GM18511 (cell line): ENCODE measurements around the gene NTRK3.

ENCODE experiments used
- ATAC-seq: cut with Tn5 transposase; IDR thresholded peaks from one replicate; pipeline ENCODE4 v1.9.1; 2021; ENCODE audit warnings: mild to moderate bottlenecking, moderate library complexity; ENCODE audit not compliant: unreplicated experiment

Gene NTRK3

DNA sequence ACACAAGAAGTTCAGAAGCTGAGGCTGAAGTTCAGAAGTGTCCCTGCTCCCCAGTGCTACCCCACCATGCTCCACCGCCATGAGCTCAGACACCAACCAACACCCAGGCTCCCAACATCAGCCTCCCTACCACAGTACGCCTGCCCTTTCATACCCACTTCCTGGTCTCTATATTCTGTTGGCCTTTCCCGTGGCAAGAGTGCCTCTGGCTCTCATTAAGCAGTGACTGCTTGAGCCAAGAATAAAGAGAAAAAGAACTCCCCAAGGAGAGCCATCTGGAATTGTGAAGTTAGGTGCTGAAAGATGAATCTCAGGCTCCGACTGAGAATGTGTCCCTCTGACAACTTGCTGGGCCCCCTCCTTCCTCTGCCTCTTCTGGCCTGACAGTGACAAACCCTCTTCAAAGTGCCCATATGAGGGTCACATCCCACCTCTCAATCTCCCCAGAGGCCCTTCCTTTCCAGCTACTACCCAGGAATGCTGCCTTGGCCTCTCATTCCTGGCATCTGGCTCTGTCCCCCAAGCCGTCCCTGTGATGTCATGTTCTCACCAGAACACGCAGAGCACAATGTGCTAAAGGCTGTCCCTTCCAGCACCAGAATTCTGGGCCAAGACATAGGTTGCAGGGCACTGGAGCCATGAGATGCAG is 306.8 kb downstream of the NTRK3 start:
- ATAC-seq, result no peak

DNA sequence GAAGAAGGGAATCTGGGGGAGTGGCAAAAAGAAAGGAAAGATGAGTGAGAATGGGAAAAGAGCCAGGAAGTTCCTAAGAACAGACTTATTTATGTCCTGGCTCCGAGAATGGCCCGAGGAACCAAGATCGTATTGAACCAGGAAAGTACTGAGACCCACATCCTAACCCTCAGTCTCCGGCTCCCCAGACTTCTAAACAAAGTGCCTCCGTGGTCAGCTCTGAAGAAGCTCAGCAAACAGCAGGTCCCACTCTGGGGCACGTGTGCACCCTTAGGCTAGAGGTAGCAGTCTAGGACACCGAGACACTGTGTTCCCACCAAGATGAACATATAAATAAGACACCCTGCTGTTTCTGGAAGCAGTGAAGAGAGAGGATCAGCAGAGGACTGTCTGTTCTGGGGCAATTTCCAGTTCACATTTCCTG is 307.4 kb downstream of the NTRK3 start:
- no peak for ATAC-seq

DNA sequence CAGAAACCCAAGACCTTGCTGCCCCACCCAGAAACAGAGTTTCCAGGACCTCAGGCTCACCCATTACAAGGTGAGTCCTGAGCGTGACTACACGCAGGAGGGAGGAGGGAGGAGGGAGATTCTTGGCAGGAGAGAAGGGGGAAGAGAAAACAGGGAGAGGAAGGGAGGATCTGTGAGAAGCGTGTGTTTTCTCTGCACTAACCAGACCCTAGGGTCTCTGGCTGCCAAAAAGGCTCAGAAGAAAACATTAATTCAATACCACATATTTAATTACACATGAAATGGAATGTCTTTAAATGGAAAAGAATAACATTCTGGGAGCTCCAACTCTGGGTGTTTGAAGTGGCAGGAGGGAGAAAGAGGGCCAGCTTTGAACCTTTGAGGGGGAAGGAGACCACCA is 309.0 kb downstream of the NTRK3 start:
- no peak for ATAC-seq

GRCh38 chr15:87945246-87945645 is 311.3 kb downstream of the NTRK3 start:
- ATAC-seq, result no peak

- no peak for ATAC-seq
These were observed 311.8 kb downstream of the NTRK3 start for GRCh38 chr15:87944691-87945090.

DNA sequence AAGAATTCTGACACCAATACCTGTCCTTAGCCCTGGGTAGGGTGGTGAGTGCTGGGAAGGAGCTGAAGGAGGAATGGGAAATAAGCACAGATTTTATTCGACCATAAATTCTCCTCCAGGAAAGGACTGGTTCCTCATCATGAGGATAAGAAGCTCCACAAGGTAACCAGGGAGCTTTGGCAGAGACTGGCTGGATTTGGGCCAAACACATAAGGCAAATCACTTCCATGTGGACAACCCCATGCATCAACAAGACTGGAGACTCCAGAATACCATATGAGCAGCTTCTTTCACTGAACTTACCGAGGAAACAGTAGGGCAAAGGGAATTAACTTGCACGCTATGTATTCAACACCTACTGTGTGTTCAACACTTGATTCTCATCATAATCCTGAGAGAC is 312.5 kb downstream of the NTRK3 start:
- ATAC-seq, result no peak

GRCh38 chr15:87943626-87944025 is 312.9 kb downstream of the NTRK3 start:
- no peak for ATAC-seq

- ATAC-seq, result no peak
These were observed 314.2 kb downstream of the NTRK3 start for GRCh38 chr15:87942316-87942715.

GRCh38 chr15:87941606-87942005 is 314.9 kb downstream of the NTRK3 start:
- no peak for ATAC-seq

DNA sequence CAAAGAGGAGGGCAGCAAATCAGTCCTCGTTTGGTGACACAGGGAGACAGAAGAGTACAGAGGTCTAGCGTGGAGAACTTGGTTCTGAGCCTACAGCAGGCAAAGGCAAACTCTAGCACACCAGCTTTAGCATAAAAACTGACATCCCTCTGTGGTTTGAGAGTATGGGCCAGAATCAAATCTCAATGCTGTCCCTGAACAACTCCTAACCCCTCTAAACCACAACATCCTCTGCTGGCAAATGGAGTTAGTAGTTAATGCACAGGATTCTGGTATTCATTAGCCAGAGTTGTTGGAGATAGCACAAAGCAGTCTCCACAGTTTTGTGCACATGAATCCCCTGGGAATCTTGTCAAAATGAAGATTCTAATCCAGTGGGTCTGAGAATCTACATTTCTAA is 315.8 kb downstream of the NTRK3 start:
- no peak for ATAC-seq

DNA sequence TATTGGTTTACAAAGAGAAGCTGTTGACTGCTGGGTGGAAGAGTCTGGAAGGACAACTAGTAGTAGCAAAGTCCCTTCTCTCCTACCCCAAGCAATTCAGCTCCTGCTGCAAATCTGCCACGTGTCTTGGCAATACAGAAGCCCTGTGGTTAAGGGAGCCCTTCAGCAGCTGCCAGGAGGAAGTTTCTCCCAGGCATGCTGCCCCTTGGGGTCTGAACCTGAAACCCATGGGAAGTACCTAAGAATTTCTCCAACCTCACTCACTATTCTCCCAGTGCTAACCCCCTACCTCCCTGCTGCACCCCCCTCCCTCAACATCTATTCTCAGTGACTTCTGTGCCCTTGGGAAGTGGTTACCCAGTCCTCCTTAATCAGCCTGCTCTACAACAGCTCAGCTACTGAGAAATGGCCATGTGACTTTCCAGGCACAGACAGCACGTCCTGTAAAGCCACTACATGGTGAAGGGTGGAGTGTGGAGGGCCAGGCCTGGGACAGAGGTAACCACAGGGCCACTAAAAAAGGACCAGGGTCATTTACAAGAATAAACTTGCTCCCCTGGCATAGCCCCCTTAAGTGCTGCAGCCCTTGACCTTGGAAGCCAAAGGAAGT is 316.6 kb downstream of the NTRK3 start:
- no peak for ATAC-seq

DNA sequence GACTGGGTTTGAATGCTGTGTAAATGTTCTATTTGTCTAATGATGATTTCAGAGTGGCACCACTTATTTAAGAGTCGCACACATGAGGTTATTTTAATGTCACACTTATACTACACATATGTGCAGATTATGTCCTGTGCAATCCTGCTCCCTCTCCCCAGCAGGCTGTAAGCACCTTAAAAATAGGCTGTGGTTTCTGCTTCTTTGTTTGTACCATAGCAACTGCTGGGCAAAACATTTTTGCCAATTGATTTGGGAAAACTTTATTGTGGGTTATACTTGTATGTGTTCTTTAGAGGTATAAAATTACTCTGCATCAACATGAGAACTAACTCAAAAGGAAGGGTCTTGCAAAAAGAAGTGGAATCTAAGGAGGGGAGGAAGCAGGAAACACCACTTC is 318.5 kb downstream of the NTRK3 start:
- ATAC-seq, result no peak

- ATAC-seq, result no peak
These were observed 321.0 kb downstream of the NTRK3 start for GRCh38 chr15:87935583-87935982.

DNA sequence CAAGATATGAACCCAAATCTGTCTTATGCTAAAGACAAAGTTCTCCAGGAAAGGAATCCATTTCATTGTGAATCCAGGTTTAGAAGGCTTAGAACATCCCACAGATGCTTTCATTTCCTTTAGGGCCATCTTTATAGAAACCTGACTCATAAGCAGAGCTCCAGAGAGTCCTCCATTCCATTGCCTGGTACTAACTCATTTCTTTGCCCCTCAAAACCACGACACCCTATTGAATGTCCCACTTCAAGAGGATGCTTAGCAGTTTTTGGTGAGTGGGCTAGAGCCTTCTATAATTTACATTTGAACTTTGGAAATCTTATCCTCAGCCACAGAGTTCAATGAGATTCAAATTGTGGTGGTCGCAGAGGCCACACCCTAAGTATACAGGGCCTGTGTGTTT is 325.0 kb downstream of the NTRK3 start:
- no peak for ATAC-seq

GRCh38 chr15:87930457-87930856 is 326.1 kb downstream of the NTRK3 start:
- ATAC-seq, result no peak

DNA sequence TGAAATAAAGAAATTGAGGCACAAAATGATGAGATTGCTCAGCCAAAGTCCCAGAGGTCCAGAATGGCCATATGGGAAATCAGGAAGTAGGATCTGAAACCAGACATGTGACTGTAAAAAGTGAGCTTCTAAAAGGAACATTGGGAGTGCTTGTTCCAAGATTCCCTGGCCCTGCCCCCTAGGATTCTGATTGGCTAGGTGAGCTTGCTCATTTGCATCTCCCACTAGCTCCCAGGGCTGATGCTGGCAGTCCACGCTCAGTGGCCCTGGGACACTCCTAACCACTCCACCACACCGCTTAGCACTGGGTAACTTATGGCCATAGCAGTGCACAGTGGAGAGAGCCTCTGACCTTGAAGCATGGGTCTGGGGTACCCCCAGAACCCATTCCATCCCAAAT is 326.7 kb downstream of the NTRK3 start:
- no peak for ATAC-seq

GRCh38 chr15:87924433-87924832 is 332.1 kb downstream of the NTRK3 start:
- ATAC-seq, result no peak

GRCh38 chr15:87919064-87919463 is 337.5 kb downstream of the NTRK3 start:
- ATAC-seq, result no peak

DNA sequence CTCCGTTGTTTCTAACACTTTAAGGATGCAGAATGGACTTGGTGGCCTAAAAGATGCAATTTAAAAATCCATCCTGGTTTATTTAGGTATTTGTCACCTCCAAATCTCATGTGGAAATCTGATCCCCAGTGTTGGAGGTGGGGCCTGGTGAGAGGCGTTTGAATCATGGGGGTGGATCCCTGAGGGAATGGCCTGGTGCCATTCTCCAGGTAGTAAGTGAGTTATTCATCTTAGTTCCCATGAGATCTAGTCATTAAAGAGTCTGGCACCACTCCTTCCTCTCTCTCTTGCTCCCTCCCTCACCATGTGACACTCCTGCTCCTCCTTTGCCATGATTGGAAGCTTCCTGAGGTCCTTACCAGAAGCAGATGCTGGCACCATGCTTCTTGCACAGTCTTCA is 339.1 kb downstream of the NTRK3 start:
- ATAC-seq, result no peak

DNA sequence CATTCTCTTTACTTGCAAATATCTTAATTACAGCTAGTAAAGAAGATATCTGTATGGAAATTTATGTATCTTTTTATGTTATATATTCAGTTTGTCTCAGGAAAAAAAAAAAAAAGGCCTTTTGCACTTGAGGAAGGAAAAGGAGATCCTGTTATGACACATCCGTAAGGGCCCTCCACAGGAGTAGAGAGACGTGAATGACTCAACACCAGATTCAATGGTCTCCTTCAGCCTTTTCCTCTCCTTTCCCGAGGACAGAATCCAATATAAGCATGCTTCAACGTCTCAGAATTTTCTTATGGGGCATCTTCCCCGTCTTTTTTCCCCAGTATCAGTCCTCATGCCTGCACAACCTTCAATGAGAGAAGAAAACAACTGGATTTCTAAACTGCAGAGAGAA is 340.3 kb downstream of the NTRK3 start:
- ATAC-seq, result no peak

GRCh38 chr15:87910301-87910700 is 346.2 kb downstream of the NTRK3 start:
- ATAC-seq, result no peak

DNA sequence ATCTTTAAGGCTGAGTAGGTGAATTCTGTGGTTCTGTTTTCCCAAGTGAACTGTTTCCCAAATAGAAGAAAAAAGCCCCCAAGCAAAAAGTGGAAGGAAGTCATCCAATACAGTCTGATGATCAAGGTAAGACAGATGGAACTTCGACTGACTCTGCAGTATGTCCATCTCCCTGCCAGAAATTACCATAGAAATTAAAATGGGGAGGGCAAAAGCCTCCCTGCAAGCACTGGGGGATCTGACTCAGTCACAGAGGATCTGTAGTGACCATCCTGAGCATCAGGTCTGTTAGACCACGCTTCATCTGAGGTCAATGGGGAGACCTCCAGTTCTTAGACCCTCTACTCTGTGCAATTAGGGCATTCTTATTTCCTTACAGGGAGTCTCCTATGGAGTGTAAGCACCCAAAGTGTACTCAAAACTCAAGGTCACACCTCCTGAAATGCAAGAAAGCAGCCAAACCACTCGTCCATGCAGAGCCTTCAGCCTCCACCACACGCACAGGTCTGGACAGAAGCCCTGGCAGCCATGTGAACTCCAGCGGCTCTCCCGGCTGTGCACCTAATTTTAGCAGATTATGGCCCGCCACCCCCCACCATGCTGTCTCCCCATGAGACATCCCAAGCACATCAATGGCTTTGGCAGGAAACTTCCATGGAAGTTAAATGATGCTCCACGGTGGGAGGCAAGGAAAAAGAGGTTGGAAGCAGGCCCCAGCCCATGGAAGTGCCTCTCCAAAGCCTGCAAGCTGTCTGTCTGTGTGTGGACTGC is 348.7 kb downstream of the NTRK3 start:
- ATAC-seq, result no peak
